AG04450 (cell line): Measurements from ENCODE around the gene PRRT1B. TPM values are rescaled to one million over a fixed set of nuclear protein-coding genes. Genes with fewer than 3 reads are reported as not detected.

Source experiments
- CTCF ChIA-PET: fragments of 300-600, 350-600 bp; formaldehyde crosslinking; extraction: SDS; loops from one replicate; lab custom pipeline; 2022; ENCODE audit warnings: antibody characterized with exemption, inconsistent platforms; lab: Charles Lee
- POLR2A ChIA-PET: fragments of 350-600 bp; formaldehyde crosslinking; extraction: SDS; loops from one replicate; lab custom pipeline; 2021; ENCODE audit warnings: antibody characterized with exemption, inconsistent platforms; lab: Yijun Ruan, JAX
- DNase-seq: peaks from one replicate; pipeline ENCODE4 v3.0.0-alpha.2; 2011; ENCODE audit warnings: low read depth, low spot score
- H3K27ac ChIP-seq: one replicate; pipeline ENCODE4 v1.5.1; 2012; ENCODE audit warnings: low read depth, low read length, control low read depth
- H3K27me3 ChIP-seq: one replicate; pipeline ENCODE4 v1.6.0; 2012; ENCODE audit warnings: low read length; ENCODE audit not compliant: control insufficient read depth, insufficient read depth
- H3K4me3 ChIP-seq: 2 replicates; pipeline ENCODE4 v1.5.1; 2011; ENCODE audit warnings: mild to moderate bottlenecking, low read depth, low read length, control low read depth
- H3K9me3 ChIP-seq: 2 replicates; pipeline ENCODE4 v1.5.1; 2012; ENCODE audit warnings: low read length; ENCODE audit not compliant: control insufficient read depth, insufficient read depth
- CTCF ChIP-seq: IDR thresholded peaks from 2 replicates; pipeline ENCODE4 v1.5.1; 2011; ENCODE audit warnings: low read depth, low read length, control low read depth, inconsistent platforms
- polyA plus RNA-seq: library from polyadenylated mRNA; depleted of rRNA; stranded (reverse); fragments of >200 nt; gene quantifications from 2 replicates; pipeline ENCODE4 v1.2.3, GENCODE V29; 2011

PRRT1B gene
- polyA plus RNA-seq, 1 experiment: not detected

GRCh38 chr9:131529597-131530545, 15.5 kb upstream of the PRRT1B start:
- TF ChIP-seq CTCF: no peak

GRCh38 chr9:131530546-131530919, 14.8 kb upstream of the PRRT1B start:
- no peak overlapping the region for H3K27ac ChIP-seq
- POLR2A ChIA-PET: no interaction called here
- TF ChIP-seq CTCF: peak; percentile 40

More at GRCh38 chr9:131529597-131530545, 15.5 kb upstream of the PRRT1B start:
- Histone ChIP-seq H3K4me3 (peak overlapping the region; percentile 75), H3K27me3 (no peaks in the 10 kb centered on the region), H3K9me3 (no peaks in the 10 kb centered on the region; the same call in 1 of the 2 replicates), H3K27ac (no peak overlapping the region)
- no peak for DNase-seq
- POLR2A ChIA-PET: no interaction called here
- CTCF ChIA-PET: interaction anchor here (0.8 kb wide), 1 partner anchor 210 kb away, joined by 3 read pairs; the partner anchor contains the start of gene RAPGEF1

GRCh38 chr9:131530920-131531832, 14.1 kb upstream of the PRRT1B start, which contains the start of gene UCK1:
UCK1 (minus strand) TSS chr9:131531263; CDS start chr9:131531174, 89 bp downstream.
- ChIA-PET POLR2A (no interaction called here), CTCF (interaction anchor here (0.5 kb wide), 1 partner anchor 123 kb away, joined by 3 read pairs; no protein-coding TSS in a partner anchor)
- H3K9me3 ChIP-seq: no peaks in the 10 kb centered on the region; the same call in 1 of the 2 replicates
- DNase-seq: peak; percentile 33
- H3K27me3 ChIP-seq: no peaks in the 10 kb centered on the region
- TF ChIP-seq CTCF: no peak
- no peak within 1 kb of the TSS for H3K27ac ChIP-seq
- peak within 1 kb of the TSS; percentile 75 for H3K4me3 ChIP-seq

More at GRCh38 chr9:131530546-131530919, 14.8 kb upstream of the PRRT1B start:
- no peaks in the 10 kb centered on the region; the same call in 1 of the 2 replicates for H3K9me3 ChIP-seq
- peak overlapping the region; percentile 75 for H3K4me3 ChIP-seq
- DNase-seq: no peak
- H3K27me3 ChIP-seq: no peaks in the 10 kb centered on the region
- CTCF ChIA-PET: no interaction called here

- no peak for DNase-seq
- TF ChIP-seq CTCF: no peak
- Histone ChIP-seq H3K4me3 (no peak overlapping the region), H3K27ac (no peak overlapping the region), H3K27me3 (no peaks in the 10 kb centered on the region), H3K9me3 (no peaks in the 10 kb centered on the region; the same call in none of the 2 replicates)
- CTCF ChIA-PET: no interaction called here
- POLR2A ChIA-PET: interaction anchor here (1.2 kb wide), 1 partner anchor 28 kb away, joined by 3 read pairs; no protein-coding TSS in a partner anchor
Measured at GRCh38 chr9:131534721-131535237, 10.5 kb upstream of the PRRT1B start.
